ENCODE data around the gene AQP9.

- no peak for TF ChIP-seq CTCF (IDR thresholded peaks at IDR 0.05)
- TF ChIP-seq POLR2A (IDR thresholded peaks at IDR 0.05) = no peak
Observed at GRCh38 chr15:58161436-58161930, 23.3 kb downstream of the AQP9 start.

Measured in stomach (tissue), 4 donors.